ENCODE data around the gene CKAP2L.

DNA sequence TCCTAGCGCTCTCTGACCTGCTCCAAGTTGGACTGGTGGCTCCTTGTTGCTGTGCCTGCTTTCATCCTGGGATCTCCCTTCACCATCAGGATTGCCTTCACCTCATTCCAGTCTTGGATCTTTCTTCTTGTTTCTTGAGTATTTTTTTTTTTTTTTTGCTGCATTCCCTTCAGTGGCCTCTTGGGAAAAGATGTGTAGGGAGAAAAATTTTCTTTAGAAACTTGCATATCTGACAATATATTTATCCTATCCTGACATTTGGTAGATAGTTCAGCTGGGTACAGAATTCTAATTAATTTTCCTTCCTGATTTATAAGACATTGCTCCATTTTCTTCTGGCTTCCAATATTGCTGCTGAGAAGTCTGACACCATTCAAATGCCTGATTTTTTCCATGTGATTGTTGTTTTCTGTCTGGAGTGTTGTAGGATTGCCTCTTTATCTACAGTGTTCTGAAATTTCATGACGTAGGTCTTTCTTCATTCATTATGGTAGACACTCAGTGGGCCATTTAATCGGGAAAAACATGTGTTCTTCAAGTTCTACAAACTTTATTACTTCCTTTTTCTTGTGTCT is 42.9 kb upstream of the CKAP2L start:
- TF ChIP-seq, protein P1, sequence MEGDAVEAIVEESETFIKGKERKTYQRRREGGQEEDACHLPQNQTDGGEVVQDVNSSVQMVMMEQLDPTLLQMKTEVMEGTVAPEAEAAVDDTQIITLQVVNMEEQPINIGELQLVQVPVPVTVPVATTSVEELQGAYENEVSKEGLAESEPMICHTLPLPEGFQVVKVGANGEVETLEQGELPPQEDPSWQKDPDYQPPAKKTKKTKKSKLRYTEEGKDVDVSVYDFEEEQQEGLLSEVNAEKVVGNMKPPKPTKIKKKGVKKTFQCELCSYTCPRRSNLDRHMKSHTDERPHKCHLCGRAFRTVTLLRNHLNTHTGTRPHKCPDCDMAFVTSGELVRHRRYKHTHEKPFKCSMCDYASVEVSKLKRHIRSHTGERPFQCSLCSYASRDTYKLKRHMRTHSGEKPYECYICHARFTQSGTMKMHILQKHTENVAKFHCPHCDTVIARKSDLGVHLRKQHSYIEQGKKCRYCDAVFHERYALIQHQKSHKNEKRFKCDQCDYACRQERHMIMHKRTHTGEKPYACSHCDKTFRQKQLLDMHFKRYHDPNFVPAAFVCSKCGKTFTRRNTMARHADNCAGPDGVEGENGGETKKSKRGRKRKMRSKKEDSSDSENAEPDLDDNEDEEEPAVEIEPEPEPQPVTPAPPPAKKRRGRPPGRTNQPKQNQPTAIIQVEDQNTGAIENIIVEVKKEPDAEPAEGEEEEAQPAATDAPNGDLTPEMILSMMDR (conservative IDR thresholded peaks at IDR 0.05 in 1 of 2, IDR thresholded peaks at IDR 0.05 in 1 of 2; ENCODE audit: low read depth in 1 of 2, low read length in 2 of 2), result no peak
- no peak for TF ChIP-seq EZH2 (IDR thresholded peaks at IDR 0.05; ENCODE audit: low read length, missing control alignments)
